BJ (cell line): ENCODE measurements around the gene PSMB11. TPM values are rescaled to one million over a fixed set of nuclear protein-coding genes. Genes with fewer than 3 reads are reported as not detected.
A peak's percentile ranks its signal among the peaks of the same experiment; 100 is the strongest.

Experiments
- CTCF ChIA-PET: fragments of 350-600 bp; formaldehyde crosslinking; extraction: SDS; loops from one replicate; lab custom pipeline; 2021; ENCODE audit warnings: antibody characterized with exemption, inconsistent platforms; lab: Yijun Ruan, JAX
- POLR2A ChIA-PET: fragments of 300-600 bp; sonication (Branson Sonifier 250); formaldehyde crosslinking; extraction: SDS; loops from one replicate; lab custom pipeline; 2021; ENCODE audit warnings: antibody characterized with exemption; lab: Charles Lee
- DNase-seq: peaks from one replicate; pipeline ENCODE4 v3.0.0-alpha.2; 2011; ENCODE audit warnings: low read depth
- H3K27me3 ChIP-seq: 2 replicates; pipeline ENCODE4 v1.6.0; 2011; ENCODE audit warnings: low read length; ENCODE audit not compliant: control insufficient read depth, insufficient read depth
- H3K36me3 ChIP-seq: 2 replicates; pipeline ENCODE4 v1.5.1; 2011; ENCODE audit warnings: low read length; ENCODE audit not compliant: control insufficient read depth, insufficient read depth
- H3K4me3 ChIP-seq: 2 replicates; pipeline ENCODE4 v1.5.1; 2011; ENCODE audit warnings: low read depth, mild to moderate bottlenecking, control low read depth, low read length
- CTCF ChIP-seq: IDR thresholded peaks from 2 replicates; pipeline ENCODE4 v1.5.1; 2011; ENCODE audit warnings: low read depth, mild to moderate bottlenecking, control low read depth, inconsistent platforms, low read length, moderate library complexity; ENCODE audit not compliant: insufficient read depth
- polyA plus RNA-seq: library from polyadenylated mRNA; depleted of rRNA; stranded (reverse); fragments of >200 nt; gene quantifications from 2 replicates; pipeline ENCODE4 v1.2.3, GENCODE V29; 2011

Gene PSMB11
- polyA plus RNA-seq, 1 experiment = not detected

GRCh38 chr14:23025151-23025814 lies 16.7 kb upstream of the PSMB11 start:
- POLR2A ChIA-PET = no interaction called here
- no peak for DNase-seq
- H3K36me3 ChIP-seq = peaks cover 5% of the 10 kb centered on the region
- H3K4me3 ChIP-seq = no peak overlapping the region
- no peak for TF ChIP-seq CTCF
- no peaks in the 10 kb centered on the region for H3K27me3 ChIP-seq
- CTCF ChIA-PET = interaction anchor here (1.1 to 4.3 kb wide), 5 partner anchors 10 to 46 kb away, joined by 4 to 19 read pairs (median 6); partner anchors contain the start of gene CDH24

GRCh38 chr14:23028799-23029198 lies 13.2 kb upstream of the PSMB11 start:
- no peak for DNase-seq

GRCh38 chr14:23030936-23031335 lies 11.1 kb upstream of the PSMB11 start:
- CTCF ChIA-PET = interaction anchor here (0.8 to 2.0 kb wide), 3 partner anchors 25 to 38 kb away, joined by 3 to 5 read pairs (median 3); no protein-coding TSS in a partner anchor
- no peak overlapping the region for H3K4me3 ChIP-seq

More at GRCh38 chr14:23028799-23029198, 13.2 kb upstream of the PSMB11 start:
- Histone ChIP-seq H3K4me3 (no peak overlapping the region), H3K27me3 (no peaks in the 10 kb centered on the region), H3K36me3 (peaks cover 13% of the 10 kb centered on the region)
- ChIA-PET CTCF (interaction anchor here (1.2 to 2.3 kb wide), 4 partner anchors 14 to 42 kb away, joined by 4 to 9 read pairs (median 5); partner anchors contain the start of gene CDH24), POLR2A (no interaction called here)
- TF ChIP-seq CTCF = no peak

GRCh38 chr14:23033251-23033727 lies 8.7 kb upstream of the PSMB11 start:
- POLR2A ChIA-PET = no interaction called here
- Histone ChIP-seq H3K36me3 (peaks cover 9% of the 10 kb centered on the region), H3K27me3 (no peaks in the 10 kb centered on the region), H3K4me3 (no peak overlapping the region)
- CTCF ChIA-PET = interaction anchor here (0.7 to 2.2 kb wide), 6 partner anchors 11 to 47 kb away, joined by 3 to 12 read pairs (median 5); partner anchors contain the start of gene CDH24
- DNase-seq = no peak
- no peak for TF ChIP-seq CTCF

More at GRCh38 chr14:23030936-23031335, 11.1 kb upstream of the PSMB11 start:
- TF ChIP-seq CTCF = no peak
- DNase-seq = no peak
- no peaks in the 10 kb centered on the region for H3K27me3 ChIP-seq
- H3K36me3 ChIP-seq = peaks cover 11% of the 10 kb centered on the region
- POLR2A ChIA-PET = no interaction called here

GRCh38 chr14:23033801-23034497 lies 8.1 kb upstream of the PSMB11 start:
- ChIA-PET CTCF (interaction anchor here (1.2 to 2.2 kb wide), 5 partner anchors 12 to 47 kb away, joined by 3 to 12 read pairs (median 5); partner anchors contain the start of gene CDH24), POLR2A (interaction anchor here (0.6 kb wide), 1 partner anchor 27 kb away, joined by 3 read pairs; no protein-coding TSS in a partner anchor)
- no peak for DNase-seq

More at GRCh38 chr14:23033801-23034497, 8.1 kb upstream of the PSMB11 start:
- Histone ChIP-seq H3K36me3 (peaks cover 8% of the 10 kb centered on the region), H3K4me3 (peak overlapping the region; percentile 65), H3K27me3 (no peaks in the 10 kb centered on the region)
- TF ChIP-seq CTCF = no peak
